ENCODE data around the gene KRT5. TPM values are rescaled to one million over a fixed set of nuclear protein-coding genes. Genes with fewer than 3 reads are reported as not detected.

The KRT5 gene
- total RNA-seq, 1 donor, result 0.36 TPM

DNA sequence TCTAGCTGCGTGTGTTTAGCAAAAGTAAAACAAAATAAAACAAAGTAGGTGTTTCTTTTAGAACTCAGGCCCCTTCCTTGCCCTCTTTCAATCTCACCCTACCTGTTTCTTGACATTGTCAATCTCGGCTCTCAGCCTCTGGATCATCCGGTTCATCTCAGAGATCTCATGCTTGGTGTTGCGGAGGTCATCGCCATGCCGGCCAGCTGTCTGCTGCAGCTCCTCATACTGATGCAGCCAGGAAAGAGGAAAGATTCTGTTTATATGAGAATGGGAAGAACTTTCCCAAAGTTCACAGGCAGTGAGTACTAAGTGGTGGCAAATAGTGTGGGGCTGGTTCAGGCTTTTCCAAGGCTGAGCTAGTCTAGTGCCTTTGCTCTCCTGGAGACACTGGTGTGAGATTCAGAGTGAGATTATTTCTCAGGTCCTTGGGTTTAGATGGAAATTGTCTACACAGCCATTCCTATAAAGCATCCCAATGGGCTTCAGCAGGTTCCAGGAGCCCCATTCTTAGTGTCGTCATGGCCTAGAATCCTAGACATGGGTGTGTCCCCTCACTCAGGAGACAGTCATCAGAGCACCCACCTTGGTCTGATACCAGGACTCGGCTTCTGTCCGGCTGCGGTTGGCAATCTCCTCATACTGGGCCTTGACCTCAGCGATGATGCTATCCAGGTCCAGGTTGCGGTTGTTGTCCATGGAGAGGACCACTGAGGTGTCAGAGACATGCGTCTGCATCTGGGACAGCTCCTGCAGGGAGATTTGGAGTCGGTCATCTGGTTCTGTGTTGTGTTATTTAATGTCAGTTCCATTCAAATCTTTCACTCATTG is 3.0 kb downstream of the KRT5 start:
- H3K36me3 ChIP-seq (ENCODE audit: insufficient read depth, low read length), result no peaks in the 10 kb centered on the region
- H4K20me1 ChIP-seq (ENCODE audit: insufficient read depth, low read length), result no peaks in the 10 kb centered on the region
- peaks cover 36% of the 10 kb centered on the region for H3K27me3 ChIP-seq (ENCODE audit: insufficient read depth, low read length)
- H3K4me1 ChIP-seq (ENCODE audit: insufficient read depth, low read length), result peaks cover 5% of the 10 kb centered on the region
- no peak overlapping the region for H2AFZ ChIP-seq (ENCODE audit: low read length)
- no peaks in the 10 kb centered on the region for H3K79me2 ChIP-seq (ENCODE audit: insufficient read depth, low read length)
- H3K27ac ChIP-seq (ENCODE audit: low read depth, low read length), result no peak overlapping the region
- TF ChIP-seq, protein P1, sequence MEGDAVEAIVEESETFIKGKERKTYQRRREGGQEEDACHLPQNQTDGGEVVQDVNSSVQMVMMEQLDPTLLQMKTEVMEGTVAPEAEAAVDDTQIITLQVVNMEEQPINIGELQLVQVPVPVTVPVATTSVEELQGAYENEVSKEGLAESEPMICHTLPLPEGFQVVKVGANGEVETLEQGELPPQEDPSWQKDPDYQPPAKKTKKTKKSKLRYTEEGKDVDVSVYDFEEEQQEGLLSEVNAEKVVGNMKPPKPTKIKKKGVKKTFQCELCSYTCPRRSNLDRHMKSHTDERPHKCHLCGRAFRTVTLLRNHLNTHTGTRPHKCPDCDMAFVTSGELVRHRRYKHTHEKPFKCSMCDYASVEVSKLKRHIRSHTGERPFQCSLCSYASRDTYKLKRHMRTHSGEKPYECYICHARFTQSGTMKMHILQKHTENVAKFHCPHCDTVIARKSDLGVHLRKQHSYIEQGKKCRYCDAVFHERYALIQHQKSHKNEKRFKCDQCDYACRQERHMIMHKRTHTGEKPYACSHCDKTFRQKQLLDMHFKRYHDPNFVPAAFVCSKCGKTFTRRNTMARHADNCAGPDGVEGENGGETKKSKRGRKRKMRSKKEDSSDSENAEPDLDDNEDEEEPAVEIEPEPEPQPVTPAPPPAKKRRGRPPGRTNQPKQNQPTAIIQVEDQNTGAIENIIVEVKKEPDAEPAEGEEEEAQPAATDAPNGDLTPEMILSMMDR (IDR thresholded peaks at IDR 0.05; ENCODE audit: extremely low read depth, low read depth, low read length), result no peak
- no peak overlapping the region for H3K4me2 ChIP-seq (ENCODE audit: insufficient read depth, low read length)
- no peak for DNase-seq (ENCODE audit: insufficient read length, low spot score, missing footprints)
- no peaks in the 10 kb centered on the region for H3K9me3 ChIP-seq (ENCODE audit: low read depth, low read length)
- no peak overlapping the region for H3K4me3 ChIP-seq (ENCODE audit: insufficient read depth, low read length)

DNA sequence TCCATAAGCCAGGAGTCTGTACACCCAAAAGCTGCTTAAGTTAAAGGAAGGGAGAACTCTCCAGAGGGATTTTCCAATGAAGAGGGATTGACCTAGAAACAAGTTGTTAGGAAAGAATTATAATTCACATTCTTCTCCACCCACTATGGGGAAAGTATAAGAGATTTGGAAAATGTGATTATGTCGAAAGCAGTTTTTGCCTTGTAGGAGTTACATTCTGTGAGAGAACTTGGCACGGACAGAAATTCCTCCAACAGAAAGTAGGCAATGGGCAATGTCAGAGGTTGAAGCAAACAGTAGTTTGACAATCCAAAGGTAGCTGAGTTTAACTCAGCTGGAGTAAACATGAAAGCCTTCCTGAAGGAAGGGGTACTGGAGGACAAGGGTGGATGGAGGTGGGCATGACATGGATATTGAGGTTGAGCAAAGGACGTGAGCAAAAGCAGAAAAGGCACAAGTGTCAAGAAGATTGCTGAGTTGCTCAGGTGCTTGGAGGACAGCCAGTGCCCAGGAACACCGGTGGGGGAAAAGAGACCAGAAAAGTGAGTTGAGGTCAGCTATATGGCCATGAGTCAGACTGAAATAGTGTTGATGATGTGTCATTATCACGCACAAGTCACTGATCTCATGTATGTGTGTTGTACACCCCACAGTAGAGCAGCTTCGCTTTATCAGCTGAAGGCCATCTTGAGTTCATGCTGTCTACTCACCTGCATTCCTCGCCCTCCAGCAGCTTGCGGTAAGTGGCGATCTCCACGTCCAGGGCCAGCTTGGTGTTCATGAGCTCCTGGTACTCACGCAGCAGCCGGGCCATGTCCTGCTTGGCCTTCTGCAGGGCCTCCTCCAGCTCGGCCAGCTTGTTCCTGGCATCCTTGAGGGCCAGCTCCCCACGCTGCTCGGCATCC is 4.0 kb downstream of the KRT5 start:
- Histone ChIP-seq H2AFZ (ENCODE audit: low read length) (no peak overlapping the region), H3K4me1 (ENCODE audit: insufficient read depth, low read length) (peaks cover under 1% of the 10 kb centered on the region), H3K4me3 (ENCODE audit: insufficient read depth, low read length) (no peak overlapping the region), H3K9me3 (ENCODE audit: low read depth, low read length) (no peaks in the 10 kb centered on the region), H4K20me1 (ENCODE audit: insufficient read depth, low read length) (no peaks in the 10 kb centered on the region), H3K36me3 (ENCODE audit: insufficient read depth, low read length) (no peaks in the 10 kb centered on the region), H3K27ac (ENCODE audit: low read depth, low read length) (no peak overlapping the region), H3K4me2 (ENCODE audit: insufficient read depth, low read length) (no peak overlapping the region), H3K27me3 (ENCODE audit: insufficient read depth, low read length) (peaks cover 36% of the 10 kb centered on the region), H3K79me2 (ENCODE audit: insufficient read depth, low read length) (no peaks in the 10 kb centered on the region)
- TF ChIP-seq, protein P1 (IDR thresholded peaks at IDR 0.05; ENCODE audit: extremely low read depth, low read depth, low read length), result no peak
- no peak for DNase-seq (ENCODE audit: insufficient read length, low spot score, missing footprints)

DNA sequence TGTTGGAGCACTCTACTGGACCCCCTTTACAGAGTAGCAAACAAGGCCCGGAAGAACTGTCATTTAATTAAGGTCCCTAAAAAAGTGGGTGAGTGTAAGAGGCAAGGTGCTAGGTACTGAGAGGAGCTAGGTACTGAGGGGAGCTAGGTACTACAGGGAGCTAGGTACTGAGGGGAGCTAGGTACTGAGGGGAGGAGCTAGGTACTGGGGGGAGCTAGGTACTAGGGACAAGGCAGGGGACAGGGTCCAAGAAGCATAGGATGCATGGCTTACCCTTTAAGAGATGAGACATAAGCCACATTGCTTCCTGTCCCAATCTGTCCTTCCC is 4.9 kb downstream of the KRT5 start:
- no peak overlapping the region for H3K4me2 ChIP-seq (ENCODE audit: insufficient read depth, low read length)
- no peak for DNase-seq (ENCODE audit: insufficient read length, low spot score, missing footprints)
- H3K79me2 ChIP-seq (ENCODE audit: insufficient read depth, low read length), result no peaks in the 10 kb centered on the region
- H3K27ac ChIP-seq (ENCODE audit: low read depth, low read length), result no peak overlapping the region
- peaks cover 36% of the 10 kb centered on the region for H3K27me3 ChIP-seq (ENCODE audit: insufficient read depth, low read length)
- no peaks in the 10 kb centered on the region for H3K4me1 ChIP-seq (ENCODE audit: insufficient read depth, low read length)
- no peaks in the 10 kb centered on the region for H3K9me3 ChIP-seq (ENCODE audit: low read depth, low read length)
- H2AFZ ChIP-seq (ENCODE audit: low read length), result no peak overlapping the region
- H3K4me3 ChIP-seq (ENCODE audit: insufficient read depth, low read length), result no peak overlapping the region
- TF ChIP-seq, protein P1 (IDR thresholded peaks at IDR 0.05; ENCODE audit: extremely low read depth, low read depth, low read length), result no peak
- H3K36me3 ChIP-seq (ENCODE audit: insufficient read depth, low read length), result no peaks in the 10 kb centered on the region
- H4K20me1 ChIP-seq (ENCODE audit: insufficient read depth, low read length), result no peaks in the 10 kb centered on the region
